ENCODE measurements around the gene SND1.

SND1 gene

GRCh38 chr7:127857464-127857841 lies 205.5 kb downstream of the SND1 start:
- Histone ChIP-seq H3K36me3 (ENCODE audit: control insufficient read depth, low read length) (peaks cover 7% of the 10 kb centered on the region; the same call in 1 of the 2 replicates), H4K20me1 (ENCODE audit: control insufficient read depth, insufficient read depth, low read depth, low read length) (no peaks in the 10 kb centered on the region), H3K4me3 (ENCODE audit: low read length) (no peak overlapping the region), H3K4me2 (ENCODE audit: low read length) (no peak overlapping the region), H3F3A (ENCODE audit: control insufficient read depth, insufficient read depth) (no peaks in the 10 kb centered on the region), H3K4me1 (ENCODE audit: control insufficient read depth, low read length) (peaks cover 8% of the 10 kb centered on the region), H3K27me3 (ENCODE audit: control insufficient read depth, low read length) (no peaks in the 10 kb centered on the region), H3K27ac (ENCODE audit: low read depth, low read length) (no peak overlapping the region), H3K9me2 (replicated peaks; ENCODE audit: control insufficient read depth, low read length) (no peaks in the 10 kb centered on the region), H3K9me3 (ENCODE audit: control insufficient read depth, insufficient read depth, low read length) (no peaks in the 10 kb centered on the region), H3K79me2 (ENCODE audit: control insufficient read depth, low read length) (no peaks in the 10 kb centered on the region)
- no peak for TF ChIP-seq EZH2phosphoT487 (IDR thresholded peaks at IDR 0.05; ENCODE audit: borderline replicate concordance, low read length)
- no peak for TF ChIP-seq CTCF (IDR thresholded peaks at IDR 0.05; ENCODE audit: low read depth, low read length, poor library complexity, severe bottlenecking)

GRCh38 chr7:127858091-127858914 lies 206.3 kb downstream of the SND1 start:
- no peak for TF ChIP-seq CTCF (IDR thresholded peaks at IDR 0.05; ENCODE audit: low read depth, low read length, poor library complexity, severe bottlenecking)
- no peak for TF ChIP-seq EZH2phosphoT487 (IDR thresholded peaks at IDR 0.05; ENCODE audit: borderline replicate concordance, low read length)
- no peaks in the 10 kb centered on the region for H3F3A ChIP-seq (ENCODE audit: control insufficient read depth, insufficient read depth)

GRCh38 chr7:127858915-127859189 lies 206.9 kb downstream of the SND1 start:
- no peaks in the 10 kb centered on the region for H3K9me2 ChIP-seq (replicated peaks; ENCODE audit: control insufficient read depth, low read length)
- peaks cover 8% of the 10 kb centered on the region for H3K4me1 ChIP-seq (ENCODE audit: control insufficient read depth, low read length)
- no peak overlapping the region for H3K4me3 ChIP-seq (ENCODE audit: low read length)
- H3K9me3 ChIP-seq (ENCODE audit: control insufficient read depth, insufficient read depth, low read length), result no peaks in the 10 kb centered on the region
- no peak overlapping the region for H3K4me2 ChIP-seq (ENCODE audit: low read length)
- H3K79me2 ChIP-seq (ENCODE audit: control insufficient read depth, low read length), result no peaks in the 10 kb centered on the region
- peaks cover 7% of the 10 kb centered on the region; the same call in 1 of the 2 replicates for H3K36me3 ChIP-seq (ENCODE audit: control insufficient read depth, low read length)
- H3K27me3 ChIP-seq (ENCODE audit: control insufficient read depth, low read length), result no peaks in the 10 kb centered on the region
- TF ChIP-seq EZH2phosphoT487 (IDR thresholded peaks at IDR 0.05; ENCODE audit: borderline replicate concordance, low read length) (no peak), CTCF (IDR thresholded peaks at IDR 0.05; ENCODE audit: low read depth, low read length, poor library complexity, severe bottlenecking) (no peak)
- H3F3A ChIP-seq (ENCODE audit: control insufficient read depth, insufficient read depth), result no peaks in the 10 kb centered on the region
- H4K20me1 ChIP-seq (ENCODE audit: control insufficient read depth, insufficient read depth, low read depth, low read length), result no peaks in the 10 kb centered on the region
- no peak overlapping the region for H3K27ac ChIP-seq (ENCODE audit: low read depth, low read length)

More at GRCh38 chr7:127858091-127858914, 206.3 kb downstream of the SND1 start:
- no peak overlapping the region for H3K27ac ChIP-seq (ENCODE audit: low read depth, low read length)
- no peaks in the 10 kb centered on the region for H3K9me3 ChIP-seq (ENCODE audit: control insufficient read depth, insufficient read depth, low read length)
- H3K4me3 ChIP-seq (ENCODE audit: low read length), result no peak overlapping the region
- H4K20me1 ChIP-seq (ENCODE audit: control insufficient read depth, insufficient read depth, low read depth, low read length), result no peaks in the 10 kb centered on the region
- peaks cover 7% of the 10 kb centered on the region; the same call in 1 of the 2 replicates for H3K36me3 ChIP-seq (ENCODE audit: control insufficient read depth, low read length)
- H3K79me2 ChIP-seq (ENCODE audit: control insufficient read depth, low read length), result no peaks in the 10 kb centered on the region
- H3K4me2 ChIP-seq (ENCODE audit: low read length), result no peak overlapping the region
- H3K9me2 ChIP-seq (replicated peaks; ENCODE audit: control insufficient read depth, low read length), result no peaks in the 10 kb centered on the region
- H3K4me1 ChIP-seq (ENCODE audit: control insufficient read depth, low read length), result peaks cover 8% of the 10 kb centered on the region
- no peaks in the 10 kb centered on the region for H3K27me3 ChIP-seq (ENCODE audit: control insufficient read depth, low read length)
